Neural cell (in vitro differentiated cells): ENCODE results near the gene DNM1. TPM values are rescaled to one million over a fixed set of nuclear protein-coding genes. Genes with fewer than 3 reads are reported as not detected.

Experiments used
- H2AFZ ChIP-seq: fragments of 200-600, 300-800 bp; sonication (generic), shearing (Covaris generic); 2 replicates; pipeline ENCODE4 v1.6.0; 2014; ENCODE audit warnings: low read depth, mild to moderate bottlenecking, antibody characterized with exemption, low read length, moderate library complexity
- H3F3A ChIP-seq: fragments of 200-600 bp; shearing (Covaris generic); 2 replicates; pipeline ENCODE4 v1.6.1; 2016; ENCODE audit warnings: mild to moderate bottlenecking, moderate library complexity, mixed read lengths, antibody characterized with exemption, low read length; ENCODE audit not compliant: insufficient read depth, poor library complexity, severe bottlenecking
- H3K27ac ChIP-seq: fragments of 200-600, 300-800 bp; sonication (generic), shearing (Covaris generic); 2 replicates; pipeline ENCODE4 v1.5.1; 2014; ENCODE audit warnings: mild to moderate bottlenecking, low read length, moderate library complexity
- H3K27me3 ChIP-seq: fragments of 300-800, 200-600 bp; sonication (generic), shearing (Covaris generic); 2 replicates; pipeline ENCODE4 v1.6.0; 2014; ENCODE audit warnings: mild to moderate bottlenecking, low read depth, low read length, moderate library complexity; ENCODE audit not compliant: insufficient read depth
- H3K36me3 ChIP-seq: fragments of 300-800, 200-600 bp; sonication (generic), shearing (Covaris generic); 2 replicates; pipeline ENCODE4 v1.5.1; 2014; ENCODE audit warnings: mild to moderate bottlenecking, antibody characterized with exemption, low read length, moderate library complexity; ENCODE audit not compliant: insufficient read depth
- H3K4me2 ChIP-seq: fragments of 300-800, 200-600 bp; sonication (generic), shearing (Covaris generic); 2 replicates; pipeline ENCODE4 v1.6.0; 2014; ENCODE audit warnings: mild to moderate bottlenecking, low read length
- H3K4me3 ChIP-seq: fragments of 300-800, 200-600 bp; sonication (generic), shearing (Covaris generic); 2 replicates; pipeline ENCODE4 v1.5.1; 2014; ENCODE audit warnings: mild to moderate bottlenecking, low read length, moderate library complexity
- H3K79me2 ChIP-seq: fragments of 200-600 bp; shearing (Covaris generic); replicated peaks from 2 replicates; pipeline ENCODE4 v1.6.0; 2014; ENCODE audit warnings: mild to moderate bottlenecking, low read length, moderate library complexity; ENCODE audit not compliant: insufficient read depth
- H3K9ac ChIP-seq: fragments of 300-800, 200-600 bp; sonication (generic), shearing (Covaris generic); 2 replicates; pipeline ENCODE4 v1.6.1; 2016; ENCODE audit warnings: mild to moderate bottlenecking, low read length, mixed read lengths
- H3K9me2 ChIP-seq: fragments of 200-600 bp; shearing (Covaris generic); 2 replicates; pipeline ENCODE4 v1.6.1; 2016; ENCODE audit warnings: mild to moderate bottlenecking, low read length, mixed read lengths; ENCODE audit not compliant: insufficient read depth
- H3K9me3 ChIP-seq: fragments of 200-600, 300-800 bp; sonication (generic), shearing (Covaris generic); 2 replicates; pipeline ENCODE4 v1.6.1; 2016; ENCODE audit warnings: mild to moderate bottlenecking, mixed run types, low read length, moderate library complexity, mixed read lengths
- H4K20me1 ChIP-seq: fragments of 200-600 bp; shearing (Covaris generic); 2 replicates; pipeline ENCODE4 v1.6.1; 2016; ENCODE audit warnings: mild to moderate bottlenecking, mixed run types; ENCODE audit not compliant: insufficient read depth
- EP300 ChIP-seq: fragments of 450-650 bp; conservative IDR thresholded peaks from 2 replicates; pipeline ENCODE4 v1.6.1; 2014; ENCODE audit warnings: antibody characterized with exemption, mild to moderate bottlenecking, moderate library complexity; ENCODE audit not compliant: poor library complexity, severe bottlenecking
- EZH2 ChIP-seq: fragments of 200-600, 300-800 bp; shearing (Covaris generic), sonication (generic); IDR thresholded peaks from 2 replicates; pipeline ENCODE4 v1.6.1; 2014; ENCODE audit warnings: antibody characterized with exemption, low read length, borderline replicate concordance, mild to moderate bottlenecking; ENCODE audit not compliant: insufficient read depth, poor library complexity, severe bottlenecking
- MXI1 ChIP-seq: fragments of 450-650 bp; conservative IDR thresholded peaks from 2 replicates; pipeline ENCODE4 v1.6.1; 2014; ENCODE audit warnings: antibody characterized with exemption, mild to moderate bottlenecking; ENCODE audit not compliant: poor library complexity, severe bottlenecking
- POLR2AphosphoS5 ChIP-seq: IDR thresholded peaks from 2 replicates; pipeline ENCODE4 v1.6.1; 2012
- RAD21 ChIP-seq: fragments of 450-650 bp; conservative IDR thresholded peaks from 2 replicates; pipeline ENCODE4 v1.6.1; 2014; ENCODE audit warnings: antibody characterized with exemption, mild to moderate bottlenecking, moderate library complexity
- SMC3 ChIP-seq: fragments of 450-650 bp; conservative IDR thresholded peaks from 2 replicates; pipeline ENCODE4 v1.6.1; 2014; ENCODE audit warnings: antibody characterized with exemption, mild to moderate bottlenecking, moderate library complexity; ENCODE audit not compliant: poor library complexity
- TAF1 ChIP-seq: IDR thresholded peaks from 2 replicates; pipeline ENCODE4 v1.6.1; 2012; ENCODE audit warnings: low read depth
- polyA plus RNA-seq: library from polyadenylated mRNA; depleted of rRNA; stranded (reverse); fragments of >200 nt; gene quantifications from 2 replicates; pipeline ENCODE4 v1.2.3, GENCODE V29; 2014
- TF ChIP-seq, protein P1 (sequence below): fragments of 450-650 bp; IDR thresholded peaks from 2 replicates; pipeline ENCODE4 v1.5.1; 2014; ENCODE audit warnings: antibody characterized with exemption, mild to moderate bottlenecking, moderate library complexity; ENCODE audit not compliant: poor library complexity, severe bottlenecking
- TF ChIP-seq, protein P2 (sequence below): IDR thresholded peaks from 2 replicates; pipeline ENCODE4 v1.6.1; 2012; ENCODE audit warnings: borderline replicate concordance

Gene DNM1
- polyA plus RNA-seq, 1 donor from 2014 or later = 104 TPM

DNA sequence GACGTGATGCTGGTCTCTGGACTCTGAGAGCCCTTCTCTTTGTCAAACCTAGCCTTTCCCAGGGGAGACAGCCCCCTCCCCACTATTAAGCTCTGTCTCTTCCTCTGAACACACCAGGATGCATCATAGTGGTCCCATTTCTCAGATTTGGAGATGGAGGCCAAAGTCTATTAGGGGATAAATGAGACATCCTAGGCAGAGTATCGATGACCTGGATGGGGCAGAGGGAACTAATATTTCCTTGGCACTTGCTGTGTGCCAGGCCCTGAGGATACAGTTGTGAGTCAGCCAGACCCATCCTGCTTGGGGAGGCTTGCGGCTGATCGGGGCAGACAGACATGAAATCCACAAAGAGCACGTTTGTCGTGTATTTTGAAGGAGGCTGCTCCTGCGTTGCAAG, 5.2 kb downstream of the DNM1 start:
- H3K27me3 ChIP-seq = no peaks in the 10 kb centered on the region
- H4K20me1 ChIP-seq = no peaks in the 10 kb centered on the region
- H3K79me2 ChIP-seq = peaks cover 17% of the 10 kb centered on the region
- H3K27ac ChIP-seq = no peak overlapping the region
- H3K9ac ChIP-seq = no peak overlapping the region
- no peaks in the 10 kb centered on the region for H3F3A ChIP-seq
- no peak overlapping the region for H2AFZ ChIP-seq
- H3K4me3 ChIP-seq = no peak overlapping the region
- H3K9me2 ChIP-seq = no peaks in the 10 kb centered on the region
- peaks cover 5% of the 10 kb centered on the region for H3K36me3 ChIP-seq
- no peaks in the 10 kb centered on the region for H3K9me3 ChIP-seq
- H3K4me2 ChIP-seq = no peak overlapping the region
- TF ChIP-seq, protein P1, sequence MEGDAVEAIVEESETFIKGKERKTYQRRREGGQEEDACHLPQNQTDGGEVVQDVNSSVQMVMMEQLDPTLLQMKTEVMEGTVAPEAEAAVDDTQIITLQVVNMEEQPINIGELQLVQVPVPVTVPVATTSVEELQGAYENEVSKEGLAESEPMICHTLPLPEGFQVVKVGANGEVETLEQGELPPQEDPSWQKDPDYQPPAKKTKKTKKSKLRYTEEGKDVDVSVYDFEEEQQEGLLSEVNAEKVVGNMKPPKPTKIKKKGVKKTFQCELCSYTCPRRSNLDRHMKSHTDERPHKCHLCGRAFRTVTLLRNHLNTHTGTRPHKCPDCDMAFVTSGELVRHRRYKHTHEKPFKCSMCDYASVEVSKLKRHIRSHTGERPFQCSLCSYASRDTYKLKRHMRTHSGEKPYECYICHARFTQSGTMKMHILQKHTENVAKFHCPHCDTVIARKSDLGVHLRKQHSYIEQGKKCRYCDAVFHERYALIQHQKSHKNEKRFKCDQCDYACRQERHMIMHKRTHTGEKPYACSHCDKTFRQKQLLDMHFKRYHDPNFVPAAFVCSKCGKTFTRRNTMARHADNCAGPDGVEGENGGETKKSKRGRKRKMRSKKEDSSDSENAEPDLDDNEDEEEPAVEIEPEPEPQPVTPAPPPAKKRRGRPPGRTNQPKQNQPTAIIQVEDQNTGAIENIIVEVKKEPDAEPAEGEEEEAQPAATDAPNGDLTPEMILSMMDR = no peak
- TF ChIP-seq SMC3 = no peak
- no peak for TF ChIP-seq TAF1
- TF ChIP-seq, protein P2, sequence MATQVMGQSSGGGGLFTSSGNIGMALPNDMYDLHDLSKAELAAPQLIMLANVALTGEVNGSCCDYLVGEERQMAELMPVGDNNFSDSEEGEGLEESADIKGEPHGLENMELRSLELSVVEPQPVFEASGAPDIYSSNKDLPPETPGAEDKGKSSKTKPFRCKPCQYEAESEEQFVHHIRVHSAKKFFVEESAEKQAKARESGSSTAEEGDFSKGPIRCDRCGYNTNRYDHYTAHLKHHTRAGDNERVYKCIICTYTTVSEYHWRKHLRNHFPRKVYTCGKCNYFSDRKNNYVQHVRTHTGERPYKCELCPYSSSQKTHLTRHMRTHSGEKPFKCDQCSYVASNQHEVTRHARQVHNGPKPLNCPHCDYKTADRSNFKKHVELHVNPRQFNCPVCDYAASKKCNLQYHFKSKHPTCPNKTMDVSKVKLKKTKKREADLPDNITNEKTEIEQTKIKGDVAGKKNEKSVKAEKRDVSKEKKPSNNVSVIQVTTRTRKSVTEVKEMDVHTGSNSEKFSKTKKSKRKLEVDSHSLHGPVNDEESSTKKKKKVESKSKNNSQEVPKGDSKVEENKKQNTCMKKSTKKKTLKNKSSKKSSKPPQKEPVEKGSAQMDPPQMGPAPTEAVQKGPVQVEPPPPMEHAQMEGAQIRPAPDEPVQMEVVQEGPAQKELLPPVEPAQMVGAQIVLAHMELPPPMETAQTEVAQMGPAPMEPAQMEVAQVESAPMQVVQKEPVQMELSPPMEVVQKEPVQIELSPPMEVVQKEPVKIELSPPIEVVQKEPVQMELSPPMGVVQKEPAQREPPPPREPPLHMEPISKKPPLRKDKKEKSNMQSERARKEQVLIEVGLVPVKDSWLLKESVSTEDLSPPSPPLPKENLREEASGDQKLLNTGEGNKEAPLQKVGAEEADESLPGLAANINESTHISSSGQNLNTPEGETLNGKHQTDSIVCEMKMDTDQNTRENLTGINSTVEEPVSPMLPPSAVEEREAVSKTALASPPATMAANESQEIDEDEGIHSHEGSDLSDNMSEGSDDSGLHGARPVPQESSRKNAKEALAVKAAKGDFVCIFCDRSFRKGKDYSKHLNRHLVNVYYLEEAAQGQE = no peak
- TF ChIP-seq EP300 = no peak
- TF ChIP-seq MXI1 = no peak
- no peak for TF ChIP-seq POLR2AphosphoS5
- no peak for TF ChIP-seq EZH2
- no peak for TF ChIP-seq RAD21

DNA sequence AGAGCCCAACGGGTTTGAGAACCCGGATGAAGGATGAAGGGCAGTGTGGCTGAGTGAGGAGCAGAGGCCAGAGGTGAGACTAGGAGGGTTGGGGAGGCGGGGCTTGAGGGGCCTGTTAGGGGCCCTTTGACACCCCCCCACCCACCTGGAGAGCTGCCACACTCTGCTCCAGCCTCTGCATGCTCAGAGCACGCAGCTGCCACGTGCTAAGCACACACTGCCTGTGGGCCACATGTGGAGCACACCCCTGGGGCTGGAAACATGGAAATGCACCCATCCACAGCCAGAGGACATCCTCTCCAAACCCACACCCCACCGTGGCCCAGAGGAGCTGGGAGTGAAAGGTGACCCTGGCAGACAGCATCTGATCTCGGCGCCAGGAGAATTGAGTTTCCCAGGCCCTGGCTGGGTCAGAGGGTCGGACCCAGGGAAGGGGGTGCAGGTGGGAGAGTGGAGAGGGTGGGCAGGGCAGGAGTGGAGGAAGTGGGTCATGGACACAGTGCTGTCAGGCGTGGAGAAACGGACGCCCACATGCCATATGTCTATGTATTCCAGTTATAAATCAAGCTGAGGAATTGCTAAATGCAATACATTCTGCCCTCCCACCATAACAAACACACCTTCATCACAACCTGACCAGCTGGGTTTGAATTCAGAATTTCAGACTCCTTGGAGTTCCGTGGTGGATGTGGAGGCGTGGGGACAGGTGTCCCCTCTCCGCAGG, 5.9 kb downstream of the DNM1 start:
- Histone ChIP-seq H3K79me2 (peaks cover 17% of the 10 kb centered on the region), H3K4me3 (no peak overlapping the region), H3K9me3 (no peaks in the 10 kb centered on the region), H3K36me3 (peaks cover 5% of the 10 kb centered on the region), H3K27me3 (no peaks in the 10 kb centered on the region), H3K9ac (no peak overlapping the region), H3K27ac (no peak overlapping the region), H4K20me1 (no peaks in the 10 kb centered on the region), H2AFZ (no peak overlapping the region), H3K4me2 (no peak overlapping the region), H3K9me2 (no peaks in the 10 kb centered on the region), H3F3A (no peaks in the 10 kb centered on the region)
- TF ChIP-seq MXI1 (no peak), RAD21 (no peak), EP300 (no peak), TAF1 (no peak), POLR2AphosphoS5 (no peak), SMC3 (no peak), EZH2 (no peak)
- TF ChIP-seq, protein P2 = no peak
- TF ChIP-seq, protein P1 = no peak
